Glutamatergic neuron (in vitro differentiated cells): ENCODE measurements around the gene GTSE1. TPM values are rescaled to one million over a fixed set of nuclear protein-coding genes. Genes with fewer than 3 reads are reported as not detected.

ENCODE experiments used
- DNase-seq: peaks from one replicate; pipeline ENCODE4 v3.0.0; 2022
- H3K27ac Mint-ChIP-seq: one replicate; pipeline ENCODE4 v1.8.0; 2020; ENCODE audit warnings: mild to moderate bottlenecking, mixed read lengths, inconsistent platforms; ENCODE audit not compliant: unreplicated experiment
- H3K27me3 Mint-ChIP-seq: one replicate; pipeline ENCODE4 v1.8.0; 2020; ENCODE audit warnings: mild to moderate bottlenecking, moderate library complexity, mixed read lengths, inconsistent platforms; ENCODE audit not compliant: unreplicated experiment
- H3K36me3 Mint-ChIP-seq: one replicate; pipeline ENCODE4 v1.8.0; 2020; ENCODE audit warnings: mild to moderate bottlenecking, mixed read lengths, inconsistent platforms; ENCODE audit not compliant: unreplicated experiment
- H3K4me1 Mint-ChIP-seq: one replicate; pipeline ENCODE4 v1.8.0; 2020; ENCODE audit warnings: mild to moderate bottlenecking, low read depth, mixed read lengths, inconsistent platforms; ENCODE audit not compliant: unreplicated experiment
- H3K4me3 Mint-ChIP-seq: one replicate; pipeline ENCODE4 v1.8.0; 2020; ENCODE audit warnings: mild to moderate bottlenecking, mixed read lengths, inconsistent platforms; ENCODE audit not compliant: unreplicated experiment
- H3K9me3 Mint-ChIP-seq: one replicate; pipeline ENCODE4 v1.8.0; 2020; ENCODE audit warnings: mild to moderate bottlenecking, moderate library complexity, mixed read lengths, inconsistent platforms; ENCODE audit not compliant: unreplicated experiment
- total RNA-seq: library from RNA; stranded (reverse); fragmentation: NEBNext Ultra II Directional; extraction: Animal tissue kit (Norgen Biotek cat#: 25700); gene quantifications from one replicate; pipeline ENCODE4 v1.2.1, GENCODE V29; 2021; ENCODE audit not compliant: unreplicated experiment
- TF ChIP-seq, protein P1 (sequence below): fragments of 200-600 bp; sonication (generic); IDR thresholded peaks from one replicate; pipeline ENCODE4 v1.5.0; 2021; ENCODE audit not compliant: partially characterized antibody, unreplicated experiment

GTSE1 gene
- total RNA-seq, 1 donor from 2014 or later: 7.5 TPM

DNA sequence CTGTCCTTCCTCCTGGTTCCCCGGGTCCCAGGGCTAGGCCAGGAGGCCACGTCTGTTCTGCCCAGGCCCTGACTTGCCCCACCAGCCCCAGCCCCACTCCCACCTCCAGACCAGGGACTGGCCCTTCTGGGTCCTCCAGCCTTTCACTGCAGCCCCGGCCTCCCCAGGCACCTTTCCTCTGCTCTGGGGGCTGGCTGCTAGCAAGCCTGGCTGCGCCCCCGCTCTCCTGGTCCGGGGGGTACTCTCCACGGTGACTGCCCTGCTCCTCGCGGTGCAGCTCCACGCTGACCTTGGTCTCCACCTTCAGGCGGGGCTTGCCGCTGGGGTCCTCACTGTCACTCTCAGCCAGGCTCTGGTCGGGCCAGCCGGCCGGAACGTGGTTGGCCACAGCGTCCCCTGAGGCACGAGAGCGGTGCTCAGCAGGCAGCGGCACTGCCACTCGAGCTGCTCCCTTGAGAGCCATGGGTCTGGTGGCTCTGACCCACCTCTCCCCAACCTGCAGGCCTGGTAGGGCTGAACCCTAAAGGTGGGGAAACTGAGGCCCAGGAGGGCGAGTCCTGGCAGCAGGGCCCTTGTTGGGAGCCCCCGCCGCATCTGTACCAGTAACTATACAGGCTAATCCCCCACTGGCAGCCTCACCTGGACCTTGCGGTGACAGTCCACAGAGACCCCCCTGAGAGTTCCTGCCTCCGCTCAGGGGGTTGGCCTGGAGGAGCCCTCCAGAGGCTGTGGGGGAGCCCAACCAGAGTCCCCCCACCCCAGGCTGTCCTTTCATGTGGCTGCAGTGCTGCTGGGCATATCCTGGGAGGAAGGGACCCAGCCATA lies 67.9 kb downstream of the GTSE1 start:
- Mint-ChIP-seq H3K9me3 (peaks cover 4% of the 10 kb centered on the region), H3K4me1 (peaks cover 3% of the 10 kb centered on the region), H3K27ac (no peak overlapping the region), H3K36me3 (peaks cover 7% of the 10 kb centered on the region), H3K27me3 (no peaks in the 10 kb centered on the region), H3K4me3 (no peak overlapping the region)
- TF ChIP-seq, protein P1, sequence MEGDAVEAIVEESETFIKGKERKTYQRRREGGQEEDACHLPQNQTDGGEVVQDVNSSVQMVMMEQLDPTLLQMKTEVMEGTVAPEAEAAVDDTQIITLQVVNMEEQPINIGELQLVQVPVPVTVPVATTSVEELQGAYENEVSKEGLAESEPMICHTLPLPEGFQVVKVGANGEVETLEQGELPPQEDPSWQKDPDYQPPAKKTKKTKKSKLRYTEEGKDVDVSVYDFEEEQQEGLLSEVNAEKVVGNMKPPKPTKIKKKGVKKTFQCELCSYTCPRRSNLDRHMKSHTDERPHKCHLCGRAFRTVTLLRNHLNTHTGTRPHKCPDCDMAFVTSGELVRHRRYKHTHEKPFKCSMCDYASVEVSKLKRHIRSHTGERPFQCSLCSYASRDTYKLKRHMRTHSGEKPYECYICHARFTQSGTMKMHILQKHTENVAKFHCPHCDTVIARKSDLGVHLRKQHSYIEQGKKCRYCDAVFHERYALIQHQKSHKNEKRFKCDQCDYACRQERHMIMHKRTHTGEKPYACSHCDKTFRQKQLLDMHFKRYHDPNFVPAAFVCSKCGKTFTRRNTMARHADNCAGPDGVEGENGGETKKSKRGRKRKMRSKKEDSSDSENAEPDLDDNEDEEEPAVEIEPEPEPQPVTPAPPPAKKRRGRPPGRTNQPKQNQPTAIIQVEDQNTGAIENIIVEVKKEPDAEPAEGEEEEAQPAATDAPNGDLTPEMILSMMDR: no peak
- DNase-seq: peak; percentile 49

DNA sequence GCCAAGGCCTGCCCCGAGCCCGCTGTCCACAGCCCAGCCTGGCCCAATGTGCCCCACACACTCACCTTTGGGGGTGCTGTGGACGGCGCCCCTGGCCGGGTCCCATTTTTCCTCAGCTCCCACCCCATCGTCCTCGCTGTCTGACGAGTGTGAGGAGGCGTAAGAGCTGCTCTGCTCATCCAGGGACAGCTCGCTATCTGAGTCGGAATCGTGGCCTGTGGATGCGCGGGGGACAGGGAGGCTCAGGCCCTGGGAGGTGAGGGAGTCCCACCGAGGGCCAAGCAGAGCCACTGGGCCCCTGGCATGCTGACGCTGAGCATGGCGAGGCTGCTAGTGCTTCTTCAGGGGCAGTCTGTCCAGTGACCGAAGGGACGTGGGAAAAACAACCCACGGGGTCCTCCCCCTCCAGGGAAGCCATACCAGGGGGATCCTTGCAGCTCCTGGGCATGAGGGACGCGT lies 68.5 kb downstream of the GTSE1 start:
- no peak overlapping the region for H3K4me3 Mint-ChIP-seq
- H3K36me3 Mint-ChIP-seq: peaks cover 6% of the 10 kb centered on the region
- peaks cover 3% of the 10 kb centered on the region for H3K4me1 Mint-ChIP-seq
- peaks cover 2% of the 10 kb centered on the region for H3K27me3 Mint-ChIP-seq
- no peak overlapping the region for H3K27ac Mint-ChIP-seq
- H3K9me3 Mint-ChIP-seq: peaks cover 4% of the 10 kb centered on the region
- TF ChIP-seq, protein P1: no peak
- DNase-seq: no peak

DNA sequence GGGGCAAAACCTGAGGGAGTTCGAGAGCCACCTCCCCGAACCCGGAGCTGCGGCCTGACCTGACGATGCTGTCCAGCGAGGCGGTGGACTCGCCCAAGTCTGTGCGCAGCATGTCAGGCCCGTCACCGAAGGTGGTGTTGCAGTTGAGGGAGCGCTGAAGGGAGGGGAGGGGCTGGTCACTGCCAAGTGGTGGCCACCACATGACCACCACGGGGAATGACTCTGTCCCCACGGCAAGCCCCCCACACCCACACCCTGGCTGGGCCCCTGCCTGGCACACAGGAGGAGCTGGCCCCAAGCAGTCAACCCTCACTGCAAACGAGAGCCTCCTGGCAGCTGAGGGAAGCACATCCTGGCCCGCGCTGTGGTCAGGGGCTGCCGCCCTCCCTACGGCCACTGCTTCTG lies 69.7 kb downstream of the GTSE1 start:
- H3K4me3 Mint-ChIP-seq: no peak overlapping the region
- no peak overlapping the region for H3K27ac Mint-ChIP-seq
- H3K9me3 Mint-ChIP-seq: peaks cover 1% of the 10 kb centered on the region

DNA sequence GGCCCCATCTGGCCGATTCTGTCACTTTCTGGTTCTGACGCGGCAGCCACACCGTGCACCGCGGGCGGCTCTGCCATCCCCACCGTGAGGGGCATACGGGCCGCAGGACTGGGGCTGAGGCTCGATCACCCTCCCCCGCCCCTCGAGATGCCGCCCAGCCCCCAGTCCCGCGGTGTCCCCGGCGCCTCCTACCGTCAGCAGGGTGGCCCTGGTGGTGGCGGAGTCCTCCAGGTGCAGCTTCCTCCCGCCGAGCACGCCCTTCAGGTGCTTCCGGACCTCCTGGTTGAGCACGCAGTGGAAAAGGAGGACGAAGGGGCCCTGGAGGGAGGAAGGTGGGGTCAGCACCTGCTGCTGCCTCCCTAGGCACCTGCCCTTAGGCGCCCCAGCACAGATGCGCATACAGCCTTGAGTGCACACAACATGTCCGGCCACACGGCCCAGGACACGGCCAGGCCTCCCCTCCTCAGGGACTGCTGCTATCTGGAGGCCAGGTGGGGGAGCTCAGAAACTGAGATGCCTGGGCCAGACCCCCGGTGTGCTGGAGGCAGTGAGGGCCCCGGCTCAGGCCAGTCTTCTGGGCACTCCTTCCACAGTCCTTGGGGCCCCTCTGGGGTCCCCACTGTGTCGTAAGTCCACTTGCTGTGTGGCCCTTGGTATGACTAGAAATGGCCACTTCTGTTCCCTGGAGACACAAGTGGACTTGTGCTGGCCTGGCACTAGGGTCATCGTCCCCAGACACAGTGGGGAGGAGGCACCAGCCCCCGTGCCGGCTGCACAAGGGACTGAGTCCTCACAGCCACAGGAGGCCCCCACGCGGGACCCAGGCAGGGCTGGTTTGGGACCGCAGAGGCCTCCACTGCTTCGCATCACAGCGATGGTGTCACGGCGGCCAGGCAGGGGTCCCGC lies 70.4 kb downstream of the GTSE1 start:
- Mint-ChIP-seq H3K27ac (no peak overlapping the region), H3K9me3 (no peaks in the 10 kb centered on the region), H3K4me3 (no peak overlapping the region), H3K27me3 (peaks cover 6% of the 10 kb centered on the region), H3K36me3 (no peaks in the 10 kb centered on the region), H3K4me1 (peaks cover 3% of the 10 kb centered on the region)
- no peak for DNase-seq
- TF ChIP-seq, protein P1: no peak

More for the DNA sequence above, 69.7 kb downstream of the GTSE1 start:
- no peak for DNase-seq
- Mint-ChIP-seq H3K4me1 (peaks cover 3% of the 10 kb centered on the region), H3K36me3 (no peaks in the 10 kb centered on the region), H3K27me3 (peaks cover 3% of the 10 kb centered on the region)
- TF ChIP-seq, protein P1: no peak
